Parathyroid adenoma (tissue), 2 donors: ENCODE data around the gene KNCN.

ENCODE experiments used
- H2AFZ ChIP-seq: fragments of 300-600 bp; sonication (generic); one replicate; pipeline ENCODE4 v1.7.0; 2017; ENCODE audit warnings: antibody characterized with exemption, mild to moderate bottlenecking
- H3K27ac ChIP-seq: fragments of 300-600 bp; sonication (generic); one replicate; pipeline ENCODE4 v1.7.0; 2017
- H3K27me3 ChIP-seq: fragments of 300-600 bp; sonication (generic); one replicate; pipeline ENCODE4 v1.7.0; 2017; ENCODE audit warnings: low read length; ENCODE audit not compliant: control insufficient read depth, insufficient read depth
- H3K36me3 ChIP-seq: fragments of 300-600 bp; sonication (generic); one replicate; pipeline ENCODE4 v1.7.0; 2017; ENCODE audit warnings: low read length; ENCODE audit not compliant: control insufficient read depth, insufficient read depth
- H3K4me1 ChIP-seq: fragments of 300-600 bp; sonication (generic); one replicate; pipeline ENCODE4 v1.7.0; 2017; ENCODE audit warnings: control low read depth
- H3K4me2 ChIP-seq: fragments of 300-600 bp; sonication (generic); one replicate; pipeline ENCODE4 v1.7.0; 2017; ENCODE audit warnings: low read length
- H3K4me3 ChIP-seq: fragments of 300-600 bp; sonication (generic); one replicate; pipeline ENCODE4 v1.7.0; 2017; ENCODE audit warnings: low read depth, low read length
- H3K79me2 ChIP-seq: fragments of 300-600 bp; sonication (generic); one replicate; pipeline ENCODE4 v1.7.0; 2017; ENCODE audit warnings: control low read depth
- H3K9ac ChIP-seq: fragments of 300-600 bp; sonication (generic); one replicate; pipeline ENCODE4 v1.7.0; 2017; ENCODE audit warnings: mild to moderate bottlenecking
- H3K9me3 ChIP-seq: fragments of 300-600 bp; sonication (generic); one replicate; pipeline ENCODE4 v1.7.0; 2017; ENCODE audit warnings: low read length; ENCODE audit not compliant: control insufficient read depth
- CTCF ChIP-seq: fragments of 300-600 bp; sonication (generic); IDR thresholded peaks from one replicate; pipeline ENCODE4 v1.7.0; 2017; ENCODE audit warnings: antibody characterized with exemption, mild to moderate bottlenecking
- donor health status: primary hyperparathyroidism.

Gene KNCN

GRCh38 chr1:46553506-46553905 is 2.1 kb upstream of the KNCN start:
- no peak for TF ChIP-seq CTCF

GRCh38 chr1:46552357-46553237 is 1.1 kb upstream of the KNCN start:
- Histone ChIP-seq H3K4me3 (no peak overlapping the region), H3K79me2 (no peaks in the 10 kb centered on the region), H3K9me3 (no peaks in the 10 kb centered on the region), H3K27me3 (no peaks in the 10 kb centered on the region), H3K9ac (no peak overlapping the region), H3K4me2 (no peak overlapping the region), H3K27ac (no peak overlapping the region), H3K36me3 (no peaks in the 10 kb centered on the region), H2AFZ (no peak overlapping the region), H3K4me1 (no peaks in the 10 kb centered on the region)
- TF ChIP-seq CTCF: no peak

More at GRCh38 chr1:46553506-46553905, 2.1 kb upstream of the KNCN start:
- no peak overlapping the region for H3K4me3 ChIP-seq
- H3K9ac ChIP-seq: no peak overlapping the region
- no peak overlapping the region for H2AFZ ChIP-seq
- H3K36me3 ChIP-seq: no peaks in the 10 kb centered on the region
- no peaks in the 10 kb centered on the region for H3K4me1 ChIP-seq
- no peaks in the 10 kb centered on the region for H3K9me3 ChIP-seq
- H3K27me3 ChIP-seq: no peaks in the 10 kb centered on the region
- no peaks in the 10 kb centered on the region for H3K79me2 ChIP-seq
- no peak overlapping the region for H3K4me2 ChIP-seq
- H3K27ac ChIP-seq: no peak overlapping the region

- no peak for TF ChIP-seq CTCF
- Histone ChIP-seq H3K27ac (no peak overlapping the region), H3K4me2 (no peak overlapping the region), H2AFZ (no peak overlapping the region), H3K4me1 (no peaks in the 10 kb centered on the region), H3K9me3 (no peaks in the 10 kb centered on the region), H3K27me3 (no peaks in the 10 kb centered on the region), H3K9ac (no peak overlapping the region), H3K79me2 (no peaks in the 10 kb centered on the region), H3K36me3 (no peaks in the 10 kb centered on the region), H3K4me3 (no peak overlapping the region)
Measured at GRCh38 chr1:46550751-46551231, 656 bp downstream of the KNCN start.

GRCh38 chr1:46549697-46550681 is 1.5 kb downstream of the KNCN start:
- Histone ChIP-seq H3K27ac (no peak overlapping the region), H3K9ac (no peak overlapping the region), H3K4me2 (no peak overlapping the region), H3K4me3 (no peak overlapping the region), H3K4me1 (no peaks in the 10 kb centered on the region), H3K27me3 (no peaks in the 10 kb centered on the region), H3K79me2 (no peaks in the 10 kb centered on the region), H2AFZ (no peak overlapping the region), H3K36me3 (no peaks in the 10 kb centered on the region), H3K9me3 (no peaks in the 10 kb centered on the region)
- no peak for TF ChIP-seq CTCF
